ENCODE data around the gene H2BW1.
"Not testable (repeated sequence)": the region's sequence is repeated elsewhere in the genome, so short reads cannot be mapped to it uniquely, and the experiment has no call there.

Gene H2BW1, protein sequence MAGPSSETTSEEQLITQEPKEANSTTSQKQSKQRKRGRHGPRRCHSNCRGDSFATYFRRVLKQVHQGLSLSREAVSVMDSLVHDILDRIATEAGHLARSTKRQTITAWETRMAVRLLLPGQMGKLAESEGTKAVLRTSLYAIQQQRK
- total RNA-seq = 0 reads per million in 3 donors

DNA sequence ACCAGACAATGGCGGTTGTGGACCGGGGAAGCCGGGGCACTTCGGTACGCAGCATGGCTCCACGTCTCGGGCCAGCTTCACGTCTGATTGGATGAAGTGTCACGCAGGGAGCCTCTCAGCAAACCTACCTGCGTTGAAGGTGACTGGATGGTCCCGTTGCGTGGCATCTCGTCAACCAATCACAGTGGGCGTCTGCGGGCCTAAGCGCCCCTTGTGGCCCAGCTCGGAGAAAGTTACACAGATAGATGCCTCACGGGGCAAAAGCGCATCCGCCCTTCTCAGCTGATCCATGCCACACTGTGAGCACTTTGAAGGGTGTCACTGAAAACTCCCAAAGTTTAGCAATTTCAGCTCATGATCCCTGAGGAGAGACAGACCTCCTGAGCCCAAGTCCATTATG, at the start of gene H2BW1:
Gene H2BW1, minus strand, starts transcription at position 103 of the 400 bp plus-strand sequence. CDS start 132 bp downstream, outside the sequence.
- no peak for DNase-seq
- Histone ChIP-seq H3K27me3 (replicated peaks; ENCODE audit: control insufficient read depth, insufficient read depth, low read length, poor library complexity, severe bottlenecking) (no peaks in the 10 kb centered on the region), H3K4me1 (ENCODE audit: control insufficient read depth, insufficient read depth, low read length, poor library complexity, severe bottlenecking) (no peaks in the 10 kb centered on the region), H3K27ac (ENCODE audit: insufficient read depth, low read length, poor library complexity, severe bottlenecking) (no peak within 1 kb of the TSS), H3K9me3 (ENCODE audit: control insufficient read depth, low read length) (no peaks in the 10 kb centered on the region), H3K36me3 (ENCODE audit: control insufficient read depth, insufficient read depth, low read length) (no peaks in the 10 kb centered on the region), H3K4me3 (ENCODE audit: insufficient read depth, low read depth, low read length, poor library complexity, severe bottlenecking) (no peak within 1 kb of the TSS)

DNA sequence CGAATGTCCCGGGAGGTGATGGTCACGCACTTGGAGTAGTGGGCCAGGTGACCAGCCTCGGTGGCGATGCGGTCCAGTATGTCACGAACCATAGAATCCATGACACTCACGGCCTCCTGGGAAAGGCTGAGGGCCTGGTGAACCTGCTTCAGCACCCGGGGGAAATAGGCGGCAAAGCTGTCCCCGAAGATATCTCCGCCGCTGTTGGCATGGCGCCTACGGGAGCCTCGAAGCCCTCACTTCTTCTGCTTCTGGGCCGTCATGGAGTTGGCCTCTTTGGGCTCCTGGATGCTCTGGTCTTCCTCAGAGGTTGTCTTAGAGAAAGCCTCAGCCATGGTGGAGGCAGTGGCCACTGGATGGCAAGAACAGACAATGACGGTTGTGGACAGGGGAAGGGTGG, 49.1 kb upstream of the H2BW1 start:
- not testable (repeated sequence) for H3K9me3 ChIP-seq (ENCODE audit: control insufficient read depth, low read length); H3K4me3 ChIP-seq (ENCODE audit: insufficient read depth, low read depth, low read length, poor library complexity, severe bottlenecking); H3K36me3 ChIP-seq (ENCODE audit: control insufficient read depth, insufficient read depth, low read length); H3K4me1 ChIP-seq (ENCODE audit: control insufficient read depth, insufficient read depth, low read length, poor library complexity, severe bottlenecking); H3K27me3 ChIP-seq (replicated peaks; ENCODE audit: control insufficient read depth, insufficient read depth, low read length, poor library complexity, severe bottlenecking); DNase-seq; H3K27ac ChIP-seq (ENCODE audit: insufficient read depth, low read length, poor library complexity, severe bottlenecking)

DNA sequence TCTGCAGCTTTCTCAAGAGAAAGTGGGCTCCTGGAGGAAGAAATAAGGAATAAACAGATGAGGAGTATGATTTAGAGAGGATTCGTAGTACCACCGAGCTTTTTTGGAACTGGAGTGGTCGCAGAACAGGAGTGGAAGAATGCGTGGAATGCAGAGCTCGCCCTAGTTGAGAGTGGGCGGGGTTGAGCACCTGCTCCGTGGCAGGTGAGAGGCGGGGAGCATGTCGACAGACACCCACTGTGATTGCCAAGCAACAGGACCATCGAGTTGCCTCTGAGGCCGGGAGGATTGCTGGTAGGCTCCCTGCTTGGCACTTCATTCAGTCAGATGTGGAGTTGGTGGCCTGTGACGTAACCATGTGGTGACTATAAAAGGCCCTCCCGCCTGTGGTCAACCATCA, 41.4 kb upstream of the H2BW1 start:
- not testable (repeated sequence) for H3K27ac ChIP-seq (ENCODE audit: insufficient read depth, low read length, poor library complexity, severe bottlenecking); H3K4me1 ChIP-seq (ENCODE audit: control insufficient read depth, insufficient read depth, low read length, poor library complexity, severe bottlenecking); H3K27me3 ChIP-seq (replicated peaks; ENCODE audit: control insufficient read depth, insufficient read depth, low read length, poor library complexity, severe bottlenecking); DNase-seq; H3K36me3 ChIP-seq (ENCODE audit: control insufficient read depth, insufficient read depth, low read length); H3K4me3 ChIP-seq (ENCODE audit: insufficient read depth, low read depth, low read length, poor library complexity, severe bottlenecking); H3K9me3 ChIP-seq (ENCODE audit: control insufficient read depth, low read length)

DNA sequence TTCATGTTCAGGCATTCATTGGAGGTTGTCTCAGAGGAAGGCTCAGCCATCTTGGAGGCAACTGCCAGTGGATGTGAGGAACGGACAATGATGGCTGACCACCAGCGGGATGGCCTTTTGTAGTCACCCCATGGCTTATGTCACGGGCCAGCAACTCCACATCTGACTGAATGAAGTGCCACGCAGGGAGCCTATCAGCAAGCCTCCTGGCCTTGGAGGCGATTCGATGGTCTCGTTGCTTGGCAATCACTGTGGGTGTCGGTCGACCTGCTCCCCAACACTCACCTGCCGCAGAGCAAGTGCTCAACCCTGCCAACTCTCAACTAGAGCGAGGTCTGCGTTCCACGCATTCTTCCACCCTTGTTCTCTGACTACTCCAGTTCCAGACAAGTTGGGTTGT, 33.7 kb upstream of the H2BW1 start:
- no peaks in the 10 kb centered on the region for H3K9me3 ChIP-seq (ENCODE audit: control insufficient read depth, low read length)
- DNase-seq = no peak
- no peaks in the 10 kb centered on the region for H3K36me3 ChIP-seq (ENCODE audit: control insufficient read depth, insufficient read depth, low read length)
- no peak overlapping the region for H3K4me3 ChIP-seq (ENCODE audit: insufficient read depth, low read depth, low read length, poor library complexity, severe bottlenecking)
- H3K27ac ChIP-seq (ENCODE audit: insufficient read depth, low read length, poor library complexity, severe bottlenecking) = no peak overlapping the region
- H3K4me1 ChIP-seq (ENCODE audit: control insufficient read depth, insufficient read depth, low read length, poor library complexity, severe bottlenecking) = no peaks in the 10 kb centered on the region
- H3K27me3 ChIP-seq (replicated peaks; ENCODE audit: control insufficient read depth, insufficient read depth, low read length, poor library complexity, severe bottlenecking) = no peaks in the 10 kb centered on the region

DNA sequence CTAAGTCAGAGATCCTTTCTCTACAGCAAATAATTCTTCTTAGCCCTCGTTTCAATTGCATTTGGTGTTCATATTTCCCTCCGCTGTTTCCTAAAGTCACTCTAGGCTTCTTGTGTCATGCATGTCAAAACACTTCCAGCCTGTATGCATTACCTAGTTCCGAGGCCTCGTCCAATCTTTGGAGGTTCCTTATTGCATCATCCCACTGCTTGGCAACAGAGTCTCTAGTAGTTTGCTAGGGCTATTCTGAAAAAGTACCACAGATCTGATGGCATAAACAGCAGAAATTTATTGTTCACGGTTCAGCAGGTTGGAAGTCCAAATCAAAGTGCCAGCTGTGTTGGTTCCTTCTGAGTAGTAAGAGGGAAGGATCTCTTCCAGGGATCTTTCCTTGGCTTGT, 32.1 kb upstream of the H2BW1 start:
- Histone ChIP-seq H3K9me3 (ENCODE audit: control insufficient read depth, low read length) (no peaks in the 10 kb centered on the region), H3K36me3 (ENCODE audit: control insufficient read depth, insufficient read depth, low read length) (no peaks in the 10 kb centered on the region), H3K27me3 (replicated peaks; ENCODE audit: control insufficient read depth, insufficient read depth, low read length, poor library complexity, severe bottlenecking) (no peaks in the 10 kb centered on the region), H3K4me3 (ENCODE audit: insufficient read depth, low read depth, low read length, poor library complexity, severe bottlenecking) (no peak overlapping the region), H3K4me1 (ENCODE audit: control insufficient read depth, insufficient read depth, low read length, poor library complexity, severe bottlenecking) (no peaks in the 10 kb centered on the region), H3K27ac (ENCODE audit: insufficient read depth, low read length, poor library complexity, severe bottlenecking) (no peak overlapping the region)
- no peak for DNase-seq

DNA sequence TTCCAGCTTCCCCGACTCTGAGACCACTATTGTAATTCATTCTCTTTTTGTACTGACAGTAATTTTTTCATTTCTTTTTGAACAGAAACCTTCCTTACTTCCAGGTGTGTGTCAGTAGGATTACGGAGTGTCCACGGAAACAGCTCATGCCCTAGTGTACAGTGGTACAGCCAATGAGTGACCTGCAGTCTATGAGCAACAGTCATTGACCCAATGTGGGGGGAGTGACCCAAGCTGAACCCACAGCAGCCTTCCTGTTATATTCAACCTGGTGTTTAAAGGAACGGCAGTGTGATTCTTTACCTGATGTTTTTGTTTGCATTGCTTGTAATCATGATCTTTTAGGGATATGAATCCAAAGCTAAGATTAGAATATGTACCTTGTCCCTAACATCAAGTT, 27.5 kb upstream of the H2BW1 start:
- Histone ChIP-seq H3K27me3 (replicated peaks; ENCODE audit: control insufficient read depth, insufficient read depth, low read length, poor library complexity, severe bottlenecking) (no peaks in the 10 kb centered on the region), H3K27ac (ENCODE audit: insufficient read depth, low read length, poor library complexity, severe bottlenecking) (no peak overlapping the region), H3K4me3 (ENCODE audit: insufficient read depth, low read depth, low read length, poor library complexity, severe bottlenecking) (no peak overlapping the region), H3K4me1 (ENCODE audit: control insufficient read depth, insufficient read depth, low read length, poor library complexity, severe bottlenecking) (no peaks in the 10 kb centered on the region), H3K36me3 (ENCODE audit: control insufficient read depth, insufficient read depth, low read length) (no peaks in the 10 kb centered on the region), H3K9me3 (ENCODE audit: control insufficient read depth, low read length) (no peaks in the 10 kb centered on the region)
- no peak for DNase-seq

DNA sequence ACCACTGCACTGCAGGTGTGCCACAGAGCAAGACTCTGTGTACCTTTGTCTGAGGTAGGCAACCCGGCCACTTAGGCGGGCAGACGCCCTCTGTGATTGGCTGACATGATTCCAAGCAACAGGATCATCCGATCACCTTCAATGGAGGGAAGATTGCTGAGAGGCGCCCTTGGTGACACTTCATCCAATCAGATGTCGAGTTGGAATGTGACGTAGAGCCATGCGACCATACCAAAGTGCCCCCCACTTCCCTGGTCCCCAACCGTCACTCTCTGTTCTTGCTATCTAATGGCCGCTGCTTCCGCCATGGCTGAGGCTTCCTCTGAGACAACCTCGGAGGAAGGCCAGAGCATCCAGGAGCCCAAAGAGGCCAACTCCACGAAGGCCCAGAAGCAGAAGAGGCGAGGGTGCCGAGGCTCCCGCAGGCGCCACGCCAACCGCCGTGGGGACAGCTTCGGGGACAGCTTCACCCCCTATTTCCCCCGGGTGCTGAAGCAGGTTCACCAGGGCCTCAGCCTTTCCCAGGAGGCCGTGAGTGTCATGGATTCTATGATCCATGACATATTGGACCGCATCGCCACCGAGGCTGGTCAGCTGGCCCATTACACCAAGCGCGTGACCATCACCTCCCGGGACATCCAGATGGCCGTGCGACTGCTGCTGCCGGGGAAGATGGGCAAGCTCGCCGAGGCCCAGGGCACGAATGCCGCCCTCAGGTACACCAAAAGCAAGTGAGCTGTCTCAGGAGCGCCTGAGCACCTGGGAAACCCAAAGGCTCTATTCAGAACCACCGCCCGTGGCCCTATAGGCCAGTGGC, 26.4 kb upstream of the H2BW1 start, which contains the start of gene H2BW2:
Gene H2BW2, plus strand, starts transcription at position 268 of the 817 bp plus-strand sequence. Its CDS starts 39 bp downstream, at position 307.
- Histone ChIP-seq H3K27ac (ENCODE audit: insufficient read depth, low read length, poor library complexity, severe bottlenecking) (no peak within 1 kb of the TSS), H3K4me1 (ENCODE audit: control insufficient read depth, insufficient read depth, low read length, poor library complexity, severe bottlenecking) (no peaks in the 10 kb centered on the region)
- DNase-seq = no peak

DNA sequence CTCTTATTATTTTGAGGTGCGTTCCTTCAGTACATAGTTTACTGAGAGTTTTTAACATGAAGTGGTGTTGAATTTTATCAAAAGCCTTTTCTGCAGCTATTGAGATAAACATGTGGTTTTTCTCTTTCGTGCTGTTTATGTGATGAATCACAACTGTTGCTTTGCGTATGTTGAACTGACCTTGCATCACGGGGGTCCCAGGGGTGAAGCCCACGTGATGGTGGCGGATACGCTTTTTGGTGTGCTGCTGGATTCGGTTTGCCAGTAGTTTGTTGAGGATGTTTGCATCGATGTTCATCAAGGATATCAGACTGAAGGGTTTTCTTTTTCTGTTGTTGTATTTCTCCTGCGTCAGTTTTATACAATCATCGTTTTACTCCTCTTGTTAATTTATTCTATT, 4.6 kb upstream of the H2BW1 start:
- Histone ChIP-seq H3K27ac (ENCODE audit: insufficient read depth, low read length, poor library complexity, severe bottlenecking) (no peak overlapping the region), H3K36me3 (ENCODE audit: control insufficient read depth, insufficient read depth, low read length) (no peaks in the 10 kb centered on the region), H3K4me3 (ENCODE audit: insufficient read depth, low read depth, low read length, poor library complexity, severe bottlenecking) (no peak overlapping the region), H3K27me3 (replicated peaks; ENCODE audit: control insufficient read depth, insufficient read depth, low read length, poor library complexity, severe bottlenecking) (no peaks in the 10 kb centered on the region), H3K9me3 (ENCODE audit: control insufficient read depth, low read length) (no peaks in the 10 kb centered on the region), H3K4me1 (ENCODE audit: control insufficient read depth, insufficient read depth, low read length, poor library complexity, severe bottlenecking) (no peaks in the 10 kb centered on the region)
- DNase-seq = no peak

More for the DNA sequence above, 26.4 kb upstream of the H2BW1 start, which contains the start of gene H2BW2:
- H3K9me3 ChIP-seq (ENCODE audit: control insufficient read depth, low read length) = no peaks in the 10 kb centered on the region
- no peaks in the 10 kb centered on the region for H3K36me3 ChIP-seq (ENCODE audit: control insufficient read depth, insufficient read depth, low read length)
- H3K27me3 ChIP-seq (replicated peaks; ENCODE audit: control insufficient read depth, insufficient read depth, low read length, poor library complexity, severe bottlenecking) = no peaks in the 10 kb centered on the region
- H3K4me3 ChIP-seq (ENCODE audit: insufficient read depth, low read depth, low read length, poor library complexity, severe bottlenecking) = no peak within 1 kb of the TSS

DNA sequence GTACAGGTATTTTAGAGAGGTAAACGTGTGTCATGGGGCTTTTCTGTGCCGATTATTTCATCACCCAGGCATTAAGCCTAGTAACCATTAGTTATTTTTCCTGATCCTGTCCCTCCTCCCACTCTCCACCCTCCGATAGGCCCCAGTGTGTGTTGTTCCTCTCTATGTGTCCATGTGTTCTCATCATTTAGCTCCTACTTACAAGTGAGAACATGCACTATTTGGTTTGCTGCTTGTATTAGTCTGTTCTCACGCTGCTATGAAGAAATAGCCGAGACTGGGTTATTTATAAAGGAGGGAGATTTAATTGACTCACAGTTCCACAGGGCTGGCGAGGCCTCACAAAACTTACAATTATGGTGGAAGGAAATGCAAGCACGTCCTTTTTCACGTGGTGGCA, 2.1 kb upstream of the H2BW1 start:
- H3K27me3 ChIP-seq (replicated peaks; ENCODE audit: control insufficient read depth, insufficient read depth, low read length, poor library complexity, severe bottlenecking); H3K27ac ChIP-seq (ENCODE audit: insufficient read depth, low read length, poor library complexity, severe bottlenecking); H3K9me3 ChIP-seq (ENCODE audit: control insufficient read depth, low read length); H3K4me3 ChIP-seq (ENCODE audit: insufficient read depth, low read depth, low read length, poor library complexity, severe bottlenecking); H3K4me1 ChIP-seq (ENCODE audit: control insufficient read depth, insufficient read depth, low read length, poor library complexity, severe bottlenecking); H3K36me3 ChIP-seq (ENCODE audit: control insufficient read depth, insufficient read depth, low read length); DNase-seq: not testable (repeated sequence)

DNA sequence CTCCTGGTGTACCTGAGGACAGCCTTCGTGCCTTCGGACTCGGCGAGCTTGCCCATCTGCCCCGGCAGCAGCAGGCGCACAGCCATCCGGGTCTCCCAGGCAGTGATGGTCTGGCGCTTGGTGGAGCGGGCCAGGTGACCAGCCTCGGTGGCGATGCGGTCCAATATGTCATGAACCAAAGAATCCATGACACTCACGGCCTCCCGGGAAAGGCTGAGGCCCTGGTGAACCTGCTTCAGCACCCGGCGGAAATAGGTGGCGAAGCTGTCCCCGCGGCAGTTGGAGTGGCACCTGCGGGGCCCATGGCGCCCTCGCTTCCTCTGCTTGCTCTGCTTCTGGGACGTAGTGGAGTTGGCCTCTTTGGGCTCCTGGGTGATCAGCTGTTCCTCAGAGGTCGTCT, 350 bp downstream of the H2BW1 start:
- no peak overlapping the region for H3K4me3 ChIP-seq (ENCODE audit: insufficient read depth, low read depth, low read length, poor library complexity, severe bottlenecking)
- H3K27ac ChIP-seq (ENCODE audit: insufficient read depth, low read length, poor library complexity, severe bottlenecking) = no peak overlapping the region
- H3K4me1 ChIP-seq (ENCODE audit: control insufficient read depth, insufficient read depth, low read length, poor library complexity, severe bottlenecking) = no peaks in the 10 kb centered on the region
- no peaks in the 10 kb centered on the region for H3K27me3 ChIP-seq (replicated peaks; ENCODE audit: control insufficient read depth, insufficient read depth, low read length, poor library complexity, severe bottlenecking)
- no peaks in the 10 kb centered on the region for H3K36me3 ChIP-seq (ENCODE audit: control insufficient read depth, insufficient read depth, low read length)
- no peaks in the 10 kb centered on the region for H3K9me3 ChIP-seq (ENCODE audit: control insufficient read depth, low read length)
- DNase-seq = no peak

Measured in effector memory CD4-positive, alpha-beta T cell (primary cell).